Right lobe of liver (tissue), 4 donors: ENCODE measurements around the gene RASGRF2.

Experiments
- POLR2A ChIP-seq: fragments of 450-650 bp; IDR thresholded peaks from one replicate; pipeline ENCODE4 v1.6.1; 2017; ENCODE audit warnings: antibody characterized with exemption, mild to moderate bottlenecking
- TF ChIP-seq, protein P1 (sequence below), 4 donors: fragments of 200-600 bp in 3 of 4; fragments of 450-650 bp in 1 of 4; IDR thresholded peaks; one replicate each; pipeline versions ENCODE4 v1.5.1 to v1.8.0; 2016 to 2022; ENCODE audit warnings: antibody characterized with exemption in 4 of 4, mild to moderate bottlenecking in 2 of 4
- donor health status: DM: no; HTN: no; CAD: no.
- donor health status: DM: no; HTN: no; CAD: no.
- donor health status: DM: no; HTN: yes; CAD: no.

DNA sequence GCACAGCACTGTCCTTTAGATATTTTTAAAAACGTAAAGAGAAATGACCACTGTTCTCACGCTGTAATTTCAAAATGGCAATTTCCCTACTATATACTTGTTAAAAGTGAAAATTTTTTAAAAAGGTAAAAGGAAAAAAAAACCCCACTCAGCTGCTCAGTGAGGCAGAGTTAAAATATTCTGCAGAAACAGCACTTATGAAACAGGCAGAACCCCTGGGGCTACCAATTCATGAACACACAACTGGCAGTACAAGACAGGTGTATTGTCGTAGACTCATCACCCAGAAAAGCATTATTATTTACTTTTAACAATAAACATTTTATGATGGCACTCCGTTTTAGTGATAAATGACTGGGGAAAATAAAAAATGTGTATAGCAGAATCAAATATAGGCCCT, 1.5 kb upstream of the RASGRF2 start:
- no peak for TF ChIP-seq POLR2A
- TF ChIP-seq, protein P1, sequence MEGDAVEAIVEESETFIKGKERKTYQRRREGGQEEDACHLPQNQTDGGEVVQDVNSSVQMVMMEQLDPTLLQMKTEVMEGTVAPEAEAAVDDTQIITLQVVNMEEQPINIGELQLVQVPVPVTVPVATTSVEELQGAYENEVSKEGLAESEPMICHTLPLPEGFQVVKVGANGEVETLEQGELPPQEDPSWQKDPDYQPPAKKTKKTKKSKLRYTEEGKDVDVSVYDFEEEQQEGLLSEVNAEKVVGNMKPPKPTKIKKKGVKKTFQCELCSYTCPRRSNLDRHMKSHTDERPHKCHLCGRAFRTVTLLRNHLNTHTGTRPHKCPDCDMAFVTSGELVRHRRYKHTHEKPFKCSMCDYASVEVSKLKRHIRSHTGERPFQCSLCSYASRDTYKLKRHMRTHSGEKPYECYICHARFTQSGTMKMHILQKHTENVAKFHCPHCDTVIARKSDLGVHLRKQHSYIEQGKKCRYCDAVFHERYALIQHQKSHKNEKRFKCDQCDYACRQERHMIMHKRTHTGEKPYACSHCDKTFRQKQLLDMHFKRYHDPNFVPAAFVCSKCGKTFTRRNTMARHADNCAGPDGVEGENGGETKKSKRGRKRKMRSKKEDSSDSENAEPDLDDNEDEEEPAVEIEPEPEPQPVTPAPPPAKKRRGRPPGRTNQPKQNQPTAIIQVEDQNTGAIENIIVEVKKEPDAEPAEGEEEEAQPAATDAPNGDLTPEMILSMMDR (IDR thresholded peaks at IDR 0.05) = no peak
